OCI-LY7 (cell line): ENCODE results near the gene LYAR. TPM values are rescaled to one million over a fixed set of nuclear protein-coding genes. Genes with fewer than 3 reads are reported as not detected.
"Not testable (repeated sequence)": the region's sequence is repeated elsewhere in the genome, so short reads cannot be mapped to it uniquely, and the experiment has no call there.

Experiments used
- BruUV-seq: library from RNA; stranded (reverse); fragments of 400-500 nt; replicated peaks from 2 replicates; lab custom pipeline; 2021; lab: Mats Ljungman, UMichigan
- CTCF ChIA-PET: fragments of 300-600 bp; sonication (Branson Sonifier 250); formaldehyde crosslinking; loops from one replicate; lab custom pipeline; 2022; ENCODE audit warnings: antibody characterized with exemption; ENCODE audit not compliant: unreplicated experiment; lab: Charles Lee
- POLR2A ChIA-PET: fragments of 300-600 bp; sonication (Branson Sonifier 250); formaldehyde crosslinking; loops from one replicate; lab custom pipeline; 2022; ENCODE audit warnings: antibody characterized with exemption; lab: Charles Lee
- DNase-seq: peaks from one replicate; pipeline ENCODE4 v3.0.0-alpha.2; 2015; ENCODE audit warnings: low spot score
- H2AFZ ChIP-seq: fragments of 200-600 bp; sonication (generic), shearing (Covaris generic); 2 replicates; pipeline ENCODE4 v1.6.1; 2014; ENCODE audit warnings: mild to moderate bottlenecking, antibody characterized with exemption, low read length, moderate library complexity
- H3K27ac ChIP-seq: fragments of 200-600 bp; sonication (generic); 2 replicates; pipeline ENCODE4 v1.5.1; 2014; ENCODE audit warnings: mixed run types, low read depth, mild to moderate bottlenecking, moderate library complexity, low read length, inconsistent platforms; ENCODE audit not compliant: poor library complexity, severe bottlenecking
- H3K36me3 ChIP-seq: fragments of 200-600 bp; sonication (generic); 2 replicates; pipeline ENCODE4 v1.6.1; 2014; ENCODE audit warnings: mild to moderate bottlenecking, antibody characterized with exemption, low read length, moderate library complexity, mixed read lengths; ENCODE audit not compliant: insufficient read depth
- H3K4me1 ChIP-seq: fragments of 200-600 bp; sonication (generic); 2 replicates; pipeline ENCODE4 v1.5.1; 2014; ENCODE audit warnings: mild to moderate bottlenecking, low read length; ENCODE audit not compliant: insufficient read depth, poor library complexity, severe bottlenecking
- H3K4me2 ChIP-seq: fragments of 200-600 bp; sonication (generic); 2 replicates; pipeline ENCODE4 v1.6.1; 2014; ENCODE audit warnings: mild to moderate bottlenecking, low read length
- H3K4me3 ChIP-seq: fragments of 200-600 bp; sonication (generic); 2 replicates; pipeline ENCODE4 v1.5.1; 2014; ENCODE audit warnings: mild to moderate bottlenecking, low read depth, low read length; ENCODE audit not compliant: poor library complexity, severe bottlenecking
- H3K79me2 ChIP-seq: fragments of 200-600 bp; sonication (generic); 2 replicates; pipeline ENCODE4 v1.6.1; 2016; ENCODE audit warnings: low read depth, mild to moderate bottlenecking, low read length, moderate library complexity, mixed read lengths; ENCODE audit not compliant: insufficient read depth
- H3K9me2 ChIP-seq: fragments of 200-600 bp; sonication (generic); 2 replicates; pipeline ENCODE4 v1.6.1; 2016; ENCODE audit warnings: mild to moderate bottlenecking, low read length, mixed read lengths; ENCODE audit not compliant: insufficient read depth
- H3K9me3 ChIP-seq: fragments of 200-600 bp; sonication (generic); 2 replicates; pipeline ENCODE4 v1.6.1; 2014; ENCODE audit warnings: mild to moderate bottlenecking, mixed run types, low read length, mixed read lengths
- H4K20me1 ChIP-seq: fragments of 200-600 bp; sonication (generic); 2 replicates; pipeline ENCODE4 v1.6.1; 2014; ENCODE audit warnings: mild to moderate bottlenecking, antibody characterized with exemption, low read length, moderate library complexity, mixed read lengths; ENCODE audit not compliant: insufficient read depth
- EZH2phosphoT487 ChIP-seq: fragments of 200-600 bp; sonication (generic); IDR thresholded peaks from 2 replicates; pipeline ENCODE4 v1.6.1; 2018; ENCODE audit warnings: low read depth, borderline replicate concordance, mild to moderate bottlenecking, mixed run types, antibody characterized with exemption, low read length, moderate library complexity, mixed read lengths
- intact Hi-C: fragments of 100-400 bp; cut with micrococcal nuclease; formaldehyde crosslinking; loops from one replicate; pipeline ENCODE4 v1.10.0; 2022; ENCODE audit not compliant: unreplicated experiment
- total RNA-seq, 2 experiments: library from RNA; depleted of rRNA in 1 of 2; stranded (reverse); fragments of >200 nt in 1 of 2; shearing (Covaris generic) in 1 of 2; gene quantifications; 2 replicates each; pipeline ENCODE4 v1.2.3, GENCODE V29; 2014 to 2022
- TF ChIP-seq, protein P1 (sequence below): fragments of 200-600 bp; sonication (generic); conservative IDR thresholded peaks from 2 replicates; pipeline ENCODE4 v1.5.1; 2014; ENCODE audit warnings: mild to moderate bottlenecking, antibody characterized with exemption, low read length, moderate library complexity, mixed read lengths

The LYAR gene
- total RNA-seq, 2 experiments from 2014 or later, result 58.5 to 58.8 TPM

DNA sequence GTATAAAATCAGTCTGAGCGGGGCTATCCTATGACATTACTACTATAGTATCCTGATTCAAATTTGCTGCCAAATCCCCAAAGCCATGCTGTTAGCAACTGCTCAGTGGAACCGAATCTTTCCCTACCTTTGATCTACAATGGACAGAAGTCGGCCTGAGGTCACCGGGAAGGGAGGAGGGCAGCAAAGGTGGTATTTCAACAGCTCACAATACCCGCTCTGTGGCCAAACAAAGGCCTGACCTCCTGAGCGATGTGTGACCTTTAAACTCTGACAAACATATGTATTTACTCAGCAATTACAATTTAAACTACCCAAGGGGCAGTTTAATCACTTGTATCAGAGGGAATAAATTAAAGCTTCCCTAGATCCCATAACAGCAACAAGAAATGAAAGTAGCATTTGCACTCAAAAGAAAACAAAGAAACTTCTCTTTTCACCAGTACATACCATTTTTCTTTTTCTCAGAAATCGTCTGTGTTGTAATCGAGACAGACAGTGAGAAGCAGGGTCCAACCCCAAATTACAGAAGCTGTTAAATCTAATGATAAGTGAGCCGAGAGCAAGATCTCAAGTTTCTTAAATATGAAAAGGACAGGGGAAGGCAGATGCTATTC is 30.4 kb downstream of the LYAR start:
- Histone ChIP-seq H3K79me2 (no peaks in the 10 kb centered on the region), H3K9me3 (peaks cover 8% of the 10 kb centered on the region; the same call in 1 of the 2 replicates), H3K36me3 (no peaks in the 10 kb centered on the region), H3K9me2 (no peaks in the 10 kb centered on the region), H3K27ac (no peak overlapping the region), H4K20me1 (no peaks in the 10 kb centered on the region), H3K4me2 (peak overlapping the region; percentile 16), H3K4me1 (peaks cover 3% of the 10 kb centered on the region), H2AFZ (peak overlapping the region; percentile 24; the same call in 1 of the 2 replicates), H3K4me3 (no peak overlapping the region)
- ChIA-PET CTCF (interaction anchor here (0.7 to 1.4 kb wide), 5 partner anchors 11 to 172 kb away, joined by 3 to 4 read pairs (median 3); no protein-coding TSS in a partner anchor), POLR2A (interaction anchor here (0.8 to 1.5 kb wide), 7 partner anchors 8 to 283 kb away, joined by 3 to 5 read pairs (median 3); partner anchors contain the start of gene TMEM128)
- TF ChIP-seq EZH2phosphoT487, result no peak
- TF ChIP-seq, protein P1, sequence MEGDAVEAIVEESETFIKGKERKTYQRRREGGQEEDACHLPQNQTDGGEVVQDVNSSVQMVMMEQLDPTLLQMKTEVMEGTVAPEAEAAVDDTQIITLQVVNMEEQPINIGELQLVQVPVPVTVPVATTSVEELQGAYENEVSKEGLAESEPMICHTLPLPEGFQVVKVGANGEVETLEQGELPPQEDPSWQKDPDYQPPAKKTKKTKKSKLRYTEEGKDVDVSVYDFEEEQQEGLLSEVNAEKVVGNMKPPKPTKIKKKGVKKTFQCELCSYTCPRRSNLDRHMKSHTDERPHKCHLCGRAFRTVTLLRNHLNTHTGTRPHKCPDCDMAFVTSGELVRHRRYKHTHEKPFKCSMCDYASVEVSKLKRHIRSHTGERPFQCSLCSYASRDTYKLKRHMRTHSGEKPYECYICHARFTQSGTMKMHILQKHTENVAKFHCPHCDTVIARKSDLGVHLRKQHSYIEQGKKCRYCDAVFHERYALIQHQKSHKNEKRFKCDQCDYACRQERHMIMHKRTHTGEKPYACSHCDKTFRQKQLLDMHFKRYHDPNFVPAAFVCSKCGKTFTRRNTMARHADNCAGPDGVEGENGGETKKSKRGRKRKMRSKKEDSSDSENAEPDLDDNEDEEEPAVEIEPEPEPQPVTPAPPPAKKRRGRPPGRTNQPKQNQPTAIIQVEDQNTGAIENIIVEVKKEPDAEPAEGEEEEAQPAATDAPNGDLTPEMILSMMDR, result no peak
- intact Hi-C loops, result loop anchor here (1.0 to 10.0 kb wide), 3 partner anchors 76 to 285 kb away; partner anchors contain the start of gene STX18
- no TSS peak for BruUV-seq
- no peak for DNase-seq

DNA sequence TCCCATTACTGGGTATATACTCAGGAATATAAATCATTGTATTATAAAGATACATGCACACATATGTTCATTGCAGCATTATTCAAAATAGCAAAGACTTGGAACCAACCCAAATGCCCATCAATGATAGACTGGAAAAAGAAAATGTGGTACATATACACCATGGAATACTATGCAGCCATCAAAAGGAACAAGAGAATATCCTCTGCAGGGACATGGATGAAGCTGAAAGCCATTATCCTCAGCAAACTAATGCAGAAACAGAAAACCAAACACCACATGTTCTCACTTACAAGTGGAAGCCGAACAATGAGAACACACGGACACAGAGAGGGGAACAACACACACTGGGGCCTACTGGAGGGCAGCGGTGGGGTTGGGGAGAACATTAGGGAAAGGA is 32.2 kb downstream of the LYAR start:
- H3K4me2 ChIP-seq, H3K27ac ChIP-seq, H2AFZ ChIP-seq, H3K9me2 ChIP-seq, CTCF ChIA-PET, H3K9me3 ChIP-seq, H3K36me3 ChIP-seq, H3K4me1 ChIP-seq, H3K79me2 ChIP-seq, BruUV-seq, DNase-seq, H4K20me1 ChIP-seq, H3K4me3 ChIP-seq: not testable (repeated sequence)
- POLR2A ChIA-PET, result interaction anchor here (0.6 to 1.5 kb wide), 3 partner anchors 10 to 73 kb away, joined by 3 to 5 read pairs (median 3); partner anchors contain the start of gene TMEM128
- intact Hi-C loops, result loop anchor here (10.0 kb wide), 1 partner anchor 287 kb away; the partner anchor contains the start of gene STX18

DNA sequence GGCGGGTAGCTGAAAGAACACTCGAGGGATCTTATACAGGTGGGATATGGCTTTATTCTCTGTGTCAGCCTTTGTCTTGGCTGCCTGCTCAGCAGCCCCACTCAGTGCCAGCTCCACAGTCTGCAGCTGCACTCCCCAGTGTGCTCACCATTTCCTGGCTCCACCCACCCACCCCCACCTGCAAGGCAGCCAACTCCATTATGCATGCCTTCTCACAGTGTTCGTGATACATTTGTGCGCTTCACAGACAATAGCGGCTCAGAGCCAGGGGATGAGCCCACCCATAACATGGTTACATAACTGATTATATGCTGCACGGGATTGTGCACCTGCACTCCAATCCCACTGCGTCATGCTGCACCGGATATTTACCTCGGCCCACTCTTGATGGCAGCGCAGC is 33.2 kb downstream of the LYAR start:
- peak; percentile 24 for DNase-seq

More for the DNA sequence above, 33.2 kb downstream of the LYAR start:
- Histone ChIP-seq H3K79me2 (no peaks in the 10 kb centered on the region), H3K4me3 (no peak overlapping the region), H4K20me1 (no peaks in the 10 kb centered on the region), H3K4me2 (no peak overlapping the region), H2AFZ (no peak overlapping the region), H3K27ac (no peak overlapping the region), H3K4me1 (peaks cover 3% of the 10 kb centered on the region), H3K9me2 (no peaks in the 10 kb centered on the region), H3K36me3 (no peaks in the 10 kb centered on the region), H3K9me3 (peaks cover 8% of the 10 kb centered on the region; the same call in 1 of the 2 replicates)
- intact Hi-C loops, result loop anchor here (10.0 kb wide), 1 partner anchor 288 kb away; the partner anchor contains the start of gene STX18
- BruUV-seq, result no TSS peak
- no peak for TF ChIP-seq EZH2phosphoT487
- TF ChIP-seq, protein P1, result no peak
- CTCF ChIA-PET, result no interaction called here
- POLR2A ChIA-PET, result interaction anchor here (0.5 to 1.3 kb wide), 2 partner anchors 9 to 262 kb away, joined by 3 to 4 read pairs; partner anchors contain the start of gene TMEM128
